Adrenal gland (tissue), 12 donors: Measurements from ENCODE around the gene TYMP. TPM values are rescaled to one million over a fixed set of nuclear protein-coding genes. Genes with fewer than 3 reads are reported as not detected.

Experiments used
- DNase-seq, 7 donors: peaks; one replicate each; pipeline ENCODE4 v3.0.0-alpha.2; 2019 to 2020
- H3K27ac ChIP-seq, 5 donors: fragments of 200-600 bp; sonication (generic) in 4 of 5; 1 replicate in 3 of 5; 2 replicates in 2 of 5; pipeline versions ENCODE4 v1.5.1 to v1.8.0; 2016 to 2020; ENCODE audit warnings: mild to moderate bottlenecking in 1 of 5
- H3K27me3 ChIP-seq: fragments of 200-600 bp; 2 replicates; pipeline ENCODE4 v1.8.0; 2021
- H3K36me3 ChIP-seq, 2 donors: fragments of 200-600 bp; replicated peaks in 1 of 2; 1 replicate in 1 of 2; 2 replicates in 1 of 2; pipeline versions ENCODE4 v1.5.1 to v1.8.0; 2018 to 2022
- H3K4me1 ChIP-seq, 2 donors: fragments of 200-600 bp; replicated peaks in 1 of 2; 1 replicate in 1 of 2; 2 replicates in 1 of 2; pipeline versions ENCODE4 v1.5.1 to v1.8.0; 2018 to 2021
- H3K4me3 ChIP-seq, 4 donors: fragments of 200-600 bp; sonication (generic) in 3 of 4; one replicate each; pipeline ENCODE4 v1.5.1; 2016 to 2018
- H3K9me3 ChIP-seq, 3 donors: fragments of 200-600 bp; sonication (generic) in 1 of 3; replicated peaks in 1 of 3; 1 replicate in 2 of 3; 2 replicates in 1 of 3; pipeline versions ENCODE4 v1.5.1 to v1.8.0; 2016 to 2021
- POLR2A ChIP-seq, 2 donors: fragments of 450-650 bp; IDR thresholded peaks; one replicate each; pipeline ENCODE4 v1.6.1; 2017; ENCODE audit warnings: antibody characterized with exemption in 2 of 2, mild to moderate bottlenecking in 2 of 2, moderate library complexity in 1 of 2
- WGBS, 4 donors: extraction: QIAGEN DNeasy Blood & Tissue Kit in 2 of 4; methylation state at CpG; one replicate each; pipeline versions ENCODE4 v1.1.5 to v1.1.7; 2013 to 2017; 5-methylcytosine and 5-hydroxymethylcytosine counted together
- intact Hi-C, 2 donors: fragments of 100-400 bp; cut with DNase I; formaldehyde crosslinking; loops; one replicate each; pipeline versions ENCODE4 v1.14.1 to v1.15.0; 2022 to 2023
- polyA plus RNA-seq, 3 donors: library from polyadenylated mRNA; stranded (reverse); fragments of 200-250 nt in 2 of 3; fragments of 350-450 nt in 1 of 3; fragmentation: Illumina TruSeq in 1 of 3; extraction: RNeasy Lipid Tissue Mini Kit (QIAGEN cat#74804) in 1 of 3; gene quantifications; one replicate each; pipeline ENCODE4 v1.2.3, GENCODE V29; 2013 to 2014
- total RNA-seq, 9 donors: library from RNA; depleted of rRNA in 4 of 9; stranded (reverse); fragments of >200 nt in 4 of 9; fragments of 120-200 nt in 1 of 9; fragmentation: NEBNext Ultra II Directional in 1 of 9; extraction: Animal tissue kit (Norgen Biotek cat#: 25700) in 1 of 9; gene quantifications; one replicate each; pipeline versions ENCODE4 v1.1.0 to v1.2.4, GENCODE V29; 2013 to 2023
- TF ChIP-seq, protein P1 (sequence below), 6 experiments: fragments of 450-650 bp in 4 of 6; fragments of 200-600 bp in 2 of 6; sonication (generic) in 1 of 6; IDR thresholded peaks; 1 replicate in 5 of 6; 2 replicates in 1 of 6; pipeline versions ENCODE4 v1.5.1 to v1.8.0; 2016 to 2021; ENCODE audit warnings: antibody characterized with exemption in 6 of 6, mild to moderate bottlenecking in 2 of 6, moderate library complexity in 1 of 6
- donor health status: healthy with polysubstance abuse.
- donor health status: Bipolar disorder and iron deficiency.
- donor health status: DM: yes; HTN: yes; CAD: no.
- donor health status: DM: no; HTN: no; CAD: no.
- donor health status: DM: no; HTN: no; CAD: no.
- donor health status: DM: yes; HTN: yes; CAD: no.

The TYMP gene
- total and polyA plus RNA-seq, 12 donors: 1.9 to 152 (median 64.5) TPM

DNA sequence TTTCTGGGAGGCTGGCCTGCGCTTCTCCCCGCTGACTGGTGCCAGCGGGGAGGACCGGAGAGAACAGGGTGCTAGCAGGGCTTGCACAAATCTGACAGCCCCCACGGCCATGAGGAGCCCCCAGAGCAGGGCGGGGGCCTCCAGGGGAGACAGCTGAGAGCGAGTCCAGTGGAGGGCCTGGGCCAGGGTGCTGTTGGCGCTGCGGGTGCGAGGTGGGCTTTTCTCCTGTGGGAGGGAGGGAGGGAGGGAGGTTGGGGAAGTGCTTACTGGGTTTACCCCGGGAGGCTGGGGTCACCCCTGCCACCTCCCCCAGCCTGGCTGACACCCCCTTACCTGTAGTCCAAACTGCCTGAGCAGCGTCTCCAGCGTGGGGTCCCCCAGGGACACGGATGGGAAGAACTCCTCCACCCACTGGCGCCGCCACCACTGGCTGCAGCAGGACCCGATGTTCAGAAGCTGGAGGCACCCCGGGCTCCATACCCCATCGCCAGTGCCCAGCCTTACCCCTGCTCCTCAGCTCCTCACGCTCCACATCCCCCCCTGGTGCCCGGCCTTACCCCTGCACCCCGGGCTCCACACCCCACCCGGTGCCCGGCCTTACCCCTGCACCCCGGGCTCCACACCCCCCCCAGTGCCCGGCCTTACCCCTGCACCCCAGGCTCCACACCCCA is 26.2 kb downstream of the TYMP start:
- H3K9me3 ChIP-seq: no peaks in the 10 kb centered on the region
- no peak overlapping the region for H3K4me3 ChIP-seq
- TF ChIP-seq, protein P1, sequence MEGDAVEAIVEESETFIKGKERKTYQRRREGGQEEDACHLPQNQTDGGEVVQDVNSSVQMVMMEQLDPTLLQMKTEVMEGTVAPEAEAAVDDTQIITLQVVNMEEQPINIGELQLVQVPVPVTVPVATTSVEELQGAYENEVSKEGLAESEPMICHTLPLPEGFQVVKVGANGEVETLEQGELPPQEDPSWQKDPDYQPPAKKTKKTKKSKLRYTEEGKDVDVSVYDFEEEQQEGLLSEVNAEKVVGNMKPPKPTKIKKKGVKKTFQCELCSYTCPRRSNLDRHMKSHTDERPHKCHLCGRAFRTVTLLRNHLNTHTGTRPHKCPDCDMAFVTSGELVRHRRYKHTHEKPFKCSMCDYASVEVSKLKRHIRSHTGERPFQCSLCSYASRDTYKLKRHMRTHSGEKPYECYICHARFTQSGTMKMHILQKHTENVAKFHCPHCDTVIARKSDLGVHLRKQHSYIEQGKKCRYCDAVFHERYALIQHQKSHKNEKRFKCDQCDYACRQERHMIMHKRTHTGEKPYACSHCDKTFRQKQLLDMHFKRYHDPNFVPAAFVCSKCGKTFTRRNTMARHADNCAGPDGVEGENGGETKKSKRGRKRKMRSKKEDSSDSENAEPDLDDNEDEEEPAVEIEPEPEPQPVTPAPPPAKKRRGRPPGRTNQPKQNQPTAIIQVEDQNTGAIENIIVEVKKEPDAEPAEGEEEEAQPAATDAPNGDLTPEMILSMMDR (IDR thresholded peaks at IDR 0.05): no peak
- TF ChIP-seq POLR2A (IDR thresholded peaks at IDR 0.05): no peak
- WGBS, 4 donors: 80 to 100% (median 92%) methylated on average over 1 to 25 of the region's 26 CpGs
- no peaks in the 10 kb centered on the region for H3K27me3 ChIP-seq
- H3K36me3 ChIP-seq: peaks cover 0 to 32% of the 10 kb centered on the region in 2 donors
- peaks cover 8 to 19% of the 10 kb centered on the region in 2 donors for H3K4me1 ChIP-seq
- H3K27ac ChIP-seq: no peak overlapping the region
- intact Hi-C loops: no loop called here
- DNase-seq: no peak

DNA sequence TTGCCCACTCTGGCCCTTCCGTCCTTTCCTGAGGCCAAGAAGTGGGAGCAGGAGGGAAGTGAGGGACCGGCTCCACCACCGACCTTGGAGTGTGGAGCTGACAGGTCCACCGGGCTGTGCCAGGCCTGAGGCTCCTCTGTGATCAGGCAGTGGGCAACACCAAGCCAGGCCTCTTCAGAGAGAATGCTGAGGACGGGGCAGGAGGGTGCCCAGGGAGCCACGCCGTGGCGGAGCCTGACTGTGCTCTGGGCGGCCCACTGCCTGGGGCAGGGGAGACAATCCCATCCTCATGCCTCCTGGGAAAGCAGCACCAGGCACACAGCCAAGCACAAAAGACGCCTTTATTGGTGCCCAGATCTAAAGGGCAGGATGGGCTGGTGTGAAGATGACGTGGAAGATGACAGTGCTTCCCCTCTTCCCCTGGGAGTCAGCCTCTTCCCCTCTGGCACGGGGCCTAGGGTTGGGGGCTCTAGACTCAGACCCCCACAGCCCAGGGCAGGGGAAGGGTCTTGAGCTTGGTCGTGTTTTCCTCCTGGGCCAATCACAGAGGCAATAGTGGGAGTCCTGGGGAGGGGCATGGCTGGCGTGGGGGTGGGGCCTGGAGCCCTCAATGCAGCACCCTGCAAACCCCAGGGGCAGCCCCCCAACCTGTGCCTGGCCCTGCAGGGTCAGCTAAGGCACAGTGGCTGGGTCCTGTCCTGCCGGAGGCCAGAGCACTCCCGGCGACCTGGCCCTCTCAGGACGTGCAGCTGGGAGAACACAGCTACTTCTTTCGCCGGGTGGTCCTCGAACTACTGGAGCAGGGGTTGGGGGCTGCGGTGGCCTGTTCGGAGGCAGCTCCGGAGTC is 27.0 kb downstream of the TYMP start:
- DNase-seq: no peak
- no peak overlapping the region for H3K27ac ChIP-seq
- H3K4me1 ChIP-seq: peaks cover 8 to 18% of the 10 kb centered on the region in 2 donors
- intact Hi-C loops: no loop called here
- H3K9me3 ChIP-seq: no peaks in the 10 kb centered on the region
- H3K27me3 ChIP-seq: no peaks in the 10 kb centered on the region
- 65 to 92% (median 85%) methylated on average over 4 to 24 of the region's 24 CpGs for WGBS, 4 donors
- H3K4me3 ChIP-seq: no peak overlapping the region
- peaks cover 0 to 32% of the 10 kb centered on the region in 2 donors for H3K36me3 ChIP-seq
- no peak for TF ChIP-seq POLR2A (IDR thresholded peaks at IDR 0.05)
- TF ChIP-seq, protein P1 (IDR thresholded peaks at IDR 0.05): no peak

DNA sequence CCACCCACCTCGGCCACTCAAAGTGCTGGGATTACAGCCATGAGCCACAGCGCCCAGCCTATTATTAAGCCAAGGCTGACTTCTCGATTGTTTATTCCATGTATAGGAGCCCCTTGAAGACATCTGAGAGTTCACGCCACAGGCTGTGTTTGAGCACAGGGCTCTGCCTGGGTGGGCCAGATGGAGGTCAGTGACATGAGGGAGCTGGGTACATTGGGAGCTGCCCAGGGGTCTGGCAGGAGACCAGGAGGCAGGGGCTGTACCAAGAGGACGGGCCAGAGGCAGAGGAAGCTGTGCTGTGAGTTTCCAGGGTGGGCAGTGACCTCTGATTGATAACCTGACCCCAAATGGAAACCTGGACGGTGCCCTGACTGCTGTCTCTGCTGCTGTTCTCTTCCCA is 27.7 kb downstream of the TYMP start:
- intact Hi-C loops: no loop called here
- H3K27me3 ChIP-seq: no peaks in the 10 kb centered on the region
- H3K9me3 ChIP-seq: no peaks in the 10 kb centered on the region
- H3K4me1 ChIP-seq: peaks cover 8 to 18% of the 10 kb centered on the region in 2 donors
- no peak for DNase-seq
- 85 to 92% (median 91%) methylated on average over 5 to 6 of the region's 6 CpGs for WGBS, 4 donors
- H3K27ac ChIP-seq: no peak overlapping the region
- no peak overlapping the region for H3K4me3 ChIP-seq
- TF ChIP-seq, protein P1 (IDR thresholded peaks at IDR 0.05): no peak
- TF ChIP-seq POLR2A (IDR thresholded peaks at IDR 0.05): no peak
- peaks cover 0 to 32% of the 10 kb centered on the region in 2 donors for H3K36me3 ChIP-seq

DNA sequence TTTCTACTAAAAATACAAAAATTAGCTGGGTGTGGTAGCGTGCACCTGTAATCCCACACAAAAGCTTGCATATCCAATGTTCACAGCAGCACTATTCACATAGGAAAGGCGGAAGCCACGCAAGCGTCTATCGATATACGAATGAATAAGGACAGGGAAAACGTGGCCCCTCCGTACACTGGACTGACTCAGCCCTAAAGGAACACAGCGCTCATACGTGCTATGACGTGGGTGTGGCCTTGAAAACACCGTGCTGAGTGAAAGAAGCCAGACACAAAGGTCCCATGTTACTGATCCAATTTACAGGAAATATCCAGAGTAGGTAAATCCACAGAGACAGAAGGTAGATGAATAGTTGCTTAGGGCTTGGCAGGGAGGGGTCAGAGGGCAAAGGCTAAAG is 29.4 kb downstream of the TYMP start:
- Histone ChIP-seq H3K27me3 (no peaks in the 10 kb centered on the region), H3K9me3 (no peaks in the 10 kb centered on the region), H3K27ac (peak overlapping the region in 1 of 5 donors; percentile 12), H3K36me3 (peaks cover 0 to 26% of the 10 kb centered on the region in 2 donors), H3K4me3 (no peak overlapping the region), H3K4me1 (peaks cover 0 to 4% of the 10 kb centered on the region in 2 donors)
- intact Hi-C loops: no loop called here
- peak in 5 of 7 donors; percentile 49 to 68 (median 61) for DNase-seq
- TF ChIP-seq, protein P1 (IDR thresholded peaks at IDR 0.05): no peak
- no peak for TF ChIP-seq POLR2A (IDR thresholded peaks at IDR 0.05)
- 61 to 75% (median 63%) methylated on average over 12 of the region's 12 CpGs for WGBS, 4 donors
